ENCODE measurements around the gene FBRS. TPM values are rescaled to one million over a fixed set of nuclear protein-coding genes. Genes with fewer than 3 reads are reported as not detected.

FBRS gene
- total and polyA plus RNA-seq, 2 of the 13 experiments (the other 11 are each of a cell fraction or from before 2014, with no cell fraction given): 13.7 to 16.2 TPM

- WGBS (ENCODE audit: low lambda C conversion rate): 24% methylated on average over 4 of the region's 4 CpGs
- in situ Hi-C loops (cut with HindIII; ENCODE audit: extremely low pct_ligation_motif_present, low pct_unique_long_range_greater_than_20kb): no loop called here
- H3K9ac ChIP-seq (ENCODE audit: insufficient read depth, low read depth, low read length): no peak overlapping the region
These were observed 30.5 kb downstream of the FBRS start for GRCh38 chr16:30688701-30689100.

GRCh38 chr16:30691907-30692306 lies 33.7 kb downstream of the FBRS start:
- H3K36me3 ChIP-seq (replicated peaks in 1 of 2; ENCODE audit: control insufficient read depth in 1 of 2, insufficient read depth in 2 of 2, low read length in 2 of 2): no peaks in the 10 kb centered on the region
- no peaks in the 10 kb centered on the region for H3K9me3 ChIP-seq (ENCODE audit: low read length)
- DNase-seq (ENCODE audit: low spot score) (no peak), FAIRE-seq (no peak), ATAC-seq (no peak)
- ChIA-PET CTCF (ENCODE audit: low intra/inter-chr PET ratio, low total read pairs) (no interaction called here), POLR2A (interaction anchor here (1.5 kb wide), 1 partner anchor 33 kb away, joined by 5 read pairs; the partner anchor contains the start of gene FBRS)
- H3K9ac ChIP-seq (ENCODE audit: insufficient read depth, low read depth, low read length): no peak overlapping the region
- H3K4me3 ChIP-seq (replicated peaks in 1 of 3; ENCODE audit: insufficient read depth in 1 of 3, low read depth in 2 of 3, low read length in 3 of 3): no peak overlapping the region
- 46% methylated on average over 4 of the region's 4 CpGs for WGBS (ENCODE audit: low lambda C conversion rate)
- no peaks in the 10 kb centered on the region for H3K27me3 ChIP-seq (ENCODE audit: control insufficient read depth in 1 of 2, insufficient read depth in 2 of 2, low read length in 2 of 2)
- in situ Hi-C loops (cut with HindIII; ENCODE audit: extremely low pct_ligation_motif_present, low pct_unique_long_range_greater_than_20kb) (no loop called here), intact Hi-C loops (cut with micrococcal nuclease; ENCODE audit: unreplicated experiment) (loop anchor here (10.0 kb wide), 1 partner anchor 233 kb away; the partner anchor contains the start of gene FBXL19)
- no peak overlapping the region for H3K27ac ChIP-seq (ENCODE audit: extremely low read length, insufficient read depth, low read length)
- H3K4me2 ChIP-seq (ENCODE audit: low read depth, low read length): 0 out of 2 replicates have a peak overlapping the region, but pooled peaks have one; percentile 10
- no peaks in the 10 kb centered on the region for H3K79me2 ChIP-seq (ENCODE audit: insufficient read depth, low read length)
- no TSS peak for BruUV-seq (replicated peaks)
- peaks cover 47% of the 10 kb centered on the region for H3K4me1 ChIP-seq (ENCODE audit: insufficient read depth, low read length)
- no peaks in the 10 kb centered on the region for H4K20me1 ChIP-seq (ENCODE audit: insufficient read depth, low read length)
- peak overlapping the region; percentile 35 for H2AFZ ChIP-seq (ENCODE audit: low read length)
- TF ChIP-seq KLF15 (CRISPR knock-in tag; IDR thresholded peaks at IDR 0.05; ENCODE audit: borderline replicate concordance) (no peak), ISX (CRISPR knock-in tag; conservative IDR thresholded peaks at IDR 0.05) (no peak), SNAPC4 (CRISPR knock-in tag; IDR thresholded peaks at IDR 0.05) (no peak), XRCC5 (optimal IDR thresholded peaks at IDR 0.05; ENCODE audit: low read length) (no peak), CCDC6 (CRISPR knock-in tag; IDR thresholded peaks at IDR 0.05) (no peak)

More at GRCh38 chr16:30688701-30689100, 30.5 kb downstream of the FBRS start:
- ChIA-PET CTCF (ENCODE audit: low intra/inter-chr PET ratio, low total read pairs) (no interaction called here), POLR2A (interaction anchor here (0.6 to 2.3 kb wide), 2 partner anchors 59 to 235 kb away, joined by 4 to 5 read pairs; partner anchors contain the start of gene PHKG2)
- H3K36me3 ChIP-seq (replicated peaks in 1 of 2; ENCODE audit: control insufficient read depth in 1 of 2, insufficient read depth in 2 of 2, low read length in 2 of 2): no peaks in the 10 kb centered on the region
- intact Hi-C loops (cut with micrococcal nuclease; ENCODE audit: unreplicated experiment): no loop called here
- peak overlapping the region; percentile 29 for H2AFZ ChIP-seq (ENCODE audit: low read length)
- TF ChIP-seq ZNF709 (CRISPR knock-in tag; IDR thresholded peaks at IDR 0.05): no peak
- no peak for TF ChIP-seq ARID2 (CRISPR knock-in tag; IDR thresholded peaks at IDR 0.05; ENCODE audit: borderline replicate concordance)
- no peak for TF ChIP-seq ZNF451 (CRISPR knock-in tag; IDR thresholded peaks at IDR 0.05)
- TF ChIP-seq CSRNP1 (CRISPR knock-in tag; IDR thresholded peaks at IDR 0.05): no peak
- no peak for TF ChIP-seq PHF5A (CRISPR knock-in tag; IDR thresholded peaks at IDR 0.05; ENCODE audit: low read depth, unreplicated experiment)
- no peaks in the 10 kb centered on the region for H4K20me1 ChIP-seq (ENCODE audit: insufficient read depth, low read length)
- H3K4me1 ChIP-seq (ENCODE audit: insufficient read depth, low read length): peaks cover 42% of the 10 kb centered on the region
- FAIRE-seq (no peak), DNase-seq (ENCODE audit: low spot score) (no peak), ATAC-seq (peak; percentile 38)
- no peaks in the 10 kb centered on the region for H3K27me3 ChIP-seq (ENCODE audit: control insufficient read depth in 1 of 2, insufficient read depth in 2 of 2, low read length in 2 of 2)
- BruUV-seq (replicated peaks): no TSS peak
- no peak overlapping the region for H3K27ac ChIP-seq (ENCODE audit: extremely low read length, insufficient read depth, low read length)
- H3K4me3 ChIP-seq (replicated peaks in 1 of 3; ENCODE audit: insufficient read depth in 1 of 3, low read depth in 2 of 3, low read length in 3 of 3): no peak overlapping the region
- no peaks in the 10 kb centered on the region for H3K9me3 ChIP-seq (ENCODE audit: low read length)
- no peaks in the 10 kb centered on the region for H3K79me2 ChIP-seq (ENCODE audit: insufficient read depth, low read length)
- no peak overlapping the region; the same call in 1 of the 2 replicates for H3K4me2 ChIP-seq (ENCODE audit: low read depth, low read length)
